T47D (cell line): Measurements from ENCODE around the gene ZFYVE19.

Source experiments
- DNase-seq, 2 experiments: peaks; one replicate each; pipeline versions ENCODE4 v3.0.0 to v3.0.0-alpha.2; 2011 to 2012; ENCODE audit warnings: low read depth in 1 of 2, low spot score in 1 of 2
- JUND ChIP-seq: IDR thresholded peaks from 2 replicates; pipeline ENCODE4 v1.6.1; 2012; ENCODE audit warnings: low read depth
- in situ Hi-C: cut with HindIII; loops from 2 replicates; pipeline ENCODE4 v1.10.0; 2016; ENCODE audit warnings: low sequenced_read_pairs, low pct_unique_long_range_greater_than_20kb

The ZFYVE19 gene

GRCh38 chr15:40830884-40831283, 24.0 kb downstream of the ZFYVE19 start:
- DNase-seq = peak in 1 of 2 experiments; percentile 29
- TF ChIP-seq JUND = no peak
- in situ Hi-C loops = no loop called here

DNA sequence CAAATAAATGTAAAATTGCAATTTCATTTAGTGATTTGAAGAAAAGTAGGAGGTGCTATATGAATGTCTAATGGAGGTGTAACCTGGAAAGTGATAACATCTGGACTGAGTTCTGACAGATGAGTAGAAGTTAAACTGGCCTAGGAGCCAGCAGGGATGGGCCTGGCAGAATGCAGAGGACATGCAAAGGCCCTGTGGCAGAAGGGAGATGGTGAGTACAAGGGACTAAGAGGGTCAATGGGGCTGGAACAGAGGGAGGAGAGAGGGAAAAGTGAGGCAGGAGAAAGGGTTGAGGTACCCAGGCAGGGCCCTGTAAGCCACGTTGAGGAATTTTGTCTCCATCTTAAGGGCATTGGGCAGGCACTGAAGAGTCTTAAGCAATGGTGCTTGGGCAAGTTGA, 25.0 kb downstream of the ZFYVE19 start:
- TF ChIP-seq JUND = no peak
- no peak for DNase-seq
- in situ Hi-C loops = no loop called here

DNA sequence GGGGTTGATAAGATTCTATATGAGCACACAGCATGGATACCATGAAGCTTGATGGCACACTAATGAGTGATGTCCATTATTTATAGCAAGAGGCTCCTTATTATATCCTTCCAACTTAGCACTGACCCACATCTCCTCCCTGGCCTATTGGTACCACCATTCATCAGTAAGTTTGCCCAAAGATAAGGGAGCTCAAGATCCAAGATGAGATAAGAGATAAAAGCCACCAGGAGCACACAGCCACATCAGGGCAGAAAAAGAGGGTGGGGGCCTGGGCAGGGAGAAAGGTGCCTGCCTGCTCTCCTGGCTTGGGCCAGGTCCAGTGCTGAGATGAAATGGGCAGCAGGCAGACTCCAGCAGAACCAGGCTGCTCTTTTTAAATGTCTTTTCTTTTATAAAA, 26.0 kb downstream of the ZFYVE19 start:
- in situ Hi-C loops = no loop called here

GRCh38 chr15:40836020-40836419, 29.1 kb downstream of the ZFYVE19 start:
- in situ Hi-C loops = no loop called here

More for the DNA sequence above, 26.0 kb downstream of the ZFYVE19 start:
- no peak for TF ChIP-seq JUND
- no peak for DNase-seq

DNA sequence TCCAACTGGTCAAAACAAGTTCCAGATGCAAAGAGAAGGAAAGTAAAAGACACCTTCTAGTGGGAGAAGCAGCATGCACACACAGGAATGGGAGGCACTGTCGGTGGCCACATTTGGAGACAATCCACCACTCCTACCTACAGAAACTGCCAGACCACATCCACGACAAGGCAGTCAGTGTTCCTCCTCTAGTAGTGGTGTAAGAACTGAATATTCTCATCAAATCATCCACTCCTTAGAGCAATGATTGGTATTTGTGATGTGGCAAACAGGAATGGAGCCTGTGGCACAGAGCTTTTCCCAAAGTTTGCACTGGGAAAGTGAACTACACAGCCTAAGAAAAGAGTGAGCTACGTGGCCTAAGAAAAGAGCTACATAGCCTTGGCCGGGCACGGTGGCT, 31.9 kb downstream of the ZFYVE19 start:
- no peak for DNase-seq
- TF ChIP-seq JUND = no peak
- in situ Hi-C loops = no loop called here

More at GRCh38 chr15:40836020-40836419, 29.1 kb downstream of the ZFYVE19 start:
- no peak for DNase-seq
- no peak for TF ChIP-seq JUND

- in situ Hi-C loops = no loop called here
- TF ChIP-seq JUND = no peak
- DNase-seq = no peak
Measured at GRCh38 chr15:40841741-40842140, 34.9 kb downstream of the ZFYVE19 start.

DNA sequence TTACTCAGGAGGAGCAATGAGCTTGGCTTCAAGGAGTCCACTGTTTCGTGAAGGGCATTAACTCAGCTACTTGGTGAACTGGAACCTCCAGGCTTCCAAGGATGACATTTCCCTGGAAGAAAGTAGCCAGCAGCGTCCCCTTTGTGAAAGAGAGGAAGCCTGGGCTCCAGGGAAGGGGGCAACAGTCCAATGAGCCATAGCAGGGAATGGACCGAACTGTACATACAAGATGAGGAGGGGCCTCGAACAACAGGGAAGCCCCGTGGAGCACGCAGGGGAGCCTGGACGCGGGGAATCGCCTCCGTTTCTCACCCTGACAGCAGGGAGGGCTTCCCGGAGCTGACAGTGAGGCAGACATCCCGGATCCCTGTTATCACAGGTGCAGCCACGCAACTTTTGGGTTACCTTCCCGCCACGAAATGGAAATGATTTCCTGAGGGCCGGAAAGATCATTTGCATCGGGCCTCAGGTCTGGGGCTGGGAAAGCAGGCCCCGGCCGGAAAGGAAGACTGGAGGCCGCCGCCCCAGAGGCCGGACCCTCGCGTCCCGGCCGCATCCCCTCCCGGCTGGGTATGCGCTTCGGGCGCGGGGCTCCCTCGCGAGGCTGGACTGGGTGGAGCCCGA, 36.5 kb downstream of the ZFYVE19 start:
- TF ChIP-seq JUND = no peak
- DNase-seq = no peak
- in situ Hi-C loops = no loop called here

DNA sequence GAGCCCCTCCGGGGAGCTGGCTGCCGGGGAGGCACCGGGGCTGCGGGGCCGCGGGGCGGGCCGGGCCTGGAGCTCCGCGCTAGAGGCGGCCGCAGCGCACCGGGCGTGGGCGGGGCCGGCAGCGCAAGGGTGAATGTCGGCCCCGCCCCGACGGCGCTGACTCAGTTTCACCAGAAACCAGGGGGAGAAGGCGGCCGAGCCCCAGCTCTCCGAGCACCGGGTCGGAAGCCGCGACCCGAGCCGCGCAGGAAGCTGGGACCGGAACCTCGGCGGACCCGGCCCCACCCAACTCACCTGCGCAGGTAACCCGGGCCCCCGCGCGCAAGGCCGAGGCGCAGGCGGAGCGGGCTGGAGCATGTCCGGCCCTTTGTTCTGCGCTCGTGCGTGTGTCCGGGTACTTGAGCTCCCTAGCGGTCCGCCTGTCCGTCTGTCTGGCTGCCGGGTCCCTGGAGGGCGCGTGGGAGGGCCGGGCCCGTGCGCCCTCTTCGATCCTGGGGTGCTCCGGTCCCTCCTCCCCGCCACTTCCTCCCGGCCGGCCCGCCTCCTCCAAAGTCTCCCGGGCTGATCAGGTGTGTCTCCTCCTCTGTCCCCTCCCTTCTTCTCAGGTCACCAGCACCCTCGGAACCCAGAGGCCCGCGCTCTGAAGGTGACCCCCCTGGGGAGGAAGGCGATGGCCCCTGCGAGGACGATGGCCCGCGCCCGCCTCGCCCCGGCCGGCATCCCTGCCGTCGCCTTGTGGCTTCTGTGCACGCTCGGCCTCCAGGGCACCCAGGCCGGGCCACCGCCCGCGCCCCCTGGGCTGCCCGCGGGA, 37.2 kb downstream of the ZFYVE19 start, which contains the start of gene SPINT1:
Gene SPINT1 (plus strand): TSS at position 164 of the 811 bp plus-strand sequence. CDS start 507 bp downstream, at position 671.
- in situ Hi-C loops = no loop called here
- DNase-seq = peak; percentile 67 to 85
- no peak for TF ChIP-seq JUND

GRCh38 chr15:40844696-40845030, 37.8 kb downstream of the ZFYVE19 start:
- DNase-seq = no peak
- TF ChIP-seq JUND = no peak
- in situ Hi-C loops = no loop called here

- TF ChIP-seq JUND = no peak
- in situ Hi-C loops = no loop called here
- DNase-seq = no peak
Measured at GRCh38 chr15:40845036-40845435, 38.1 kb downstream of the ZFYVE19 start.

DNA sequence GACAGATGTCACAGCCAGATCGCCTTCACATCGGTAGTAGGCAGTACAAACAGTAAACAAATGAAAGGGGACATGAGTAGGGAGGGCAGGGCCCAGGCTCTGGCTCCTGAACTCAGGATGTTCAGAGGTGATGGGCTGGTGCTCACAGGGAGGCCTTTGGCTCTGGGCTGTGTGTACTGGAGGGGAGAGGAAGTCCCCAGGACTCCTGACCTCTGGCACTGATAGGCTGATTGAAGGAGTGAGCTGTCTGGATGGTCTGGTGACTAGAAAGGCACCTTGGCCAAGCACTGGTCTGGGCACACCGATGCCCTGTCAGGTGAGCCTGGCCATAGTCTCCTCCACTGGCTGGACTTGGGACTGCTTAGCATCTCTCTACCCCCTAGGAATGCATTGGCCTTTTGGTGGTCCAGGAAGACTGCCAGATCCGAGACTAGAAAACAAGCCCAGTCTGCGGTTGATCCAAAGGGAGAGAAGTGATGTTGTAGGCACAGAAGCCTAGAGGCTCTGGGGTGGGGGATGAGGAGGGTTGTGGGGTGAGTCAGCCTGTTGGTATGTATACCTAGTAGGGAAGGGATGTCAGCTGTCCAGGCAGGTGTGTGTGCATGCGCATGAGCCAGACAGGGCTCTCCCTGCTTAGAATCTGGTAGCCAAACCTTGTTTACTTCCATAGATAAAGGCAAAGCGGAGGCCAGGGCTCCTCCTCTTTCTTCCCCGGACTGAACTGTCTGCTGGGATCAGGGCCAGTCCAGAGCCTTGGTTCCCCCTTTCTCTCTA, 38.8 kb downstream of the ZFYVE19 start:
- DNase-seq = peak; percentile 79 to 96
- in situ Hi-C loops = no loop called here
- peak; percentile 97 for TF ChIP-seq JUND

- in situ Hi-C loops = no loop called here
- no peak for TF ChIP-seq JUND
- DNase-seq = no peak
Measured at GRCh38 chr15:40846841-40847222, 39.9 kb downstream of the ZFYVE19 start.
